AG04450 (cell line): ENCODE data around the gene TFCP2. TPM values are rescaled to one million over a fixed set of nuclear protein-coding genes. Genes with fewer than 3 reads are reported as not detected.

Experiments
- CTCF ChIA-PET: fragments of 300-600, 350-600 bp; formaldehyde crosslinking; extraction: SDS; loops from one replicate; lab custom pipeline; 2022; ENCODE audit warnings: antibody characterized with exemption, inconsistent platforms; lab: Charles Lee
- POLR2A ChIA-PET: fragments of 350-600 bp; formaldehyde crosslinking; extraction: SDS; loops from one replicate; lab custom pipeline; 2021; ENCODE audit warnings: antibody characterized with exemption, inconsistent platforms; lab: Yijun Ruan, JAX
- DNase-seq: peaks from one replicate; pipeline ENCODE4 v3.0.0-alpha.2; 2011; ENCODE audit warnings: low read depth, low spot score
- H3K27ac ChIP-seq: one replicate; pipeline ENCODE4 v1.5.1; 2012; ENCODE audit warnings: low read depth, low read length, control low read depth
- H3K27me3 ChIP-seq: one replicate; pipeline ENCODE4 v1.6.0; 2012; ENCODE audit warnings: low read length; ENCODE audit not compliant: control insufficient read depth, insufficient read depth
- H3K4me3 ChIP-seq: 2 replicates; pipeline ENCODE4 v1.5.1; 2011; ENCODE audit warnings: mild to moderate bottlenecking, low read depth, low read length, control low read depth
- H3K9me3 ChIP-seq: 2 replicates; pipeline ENCODE4 v1.5.1; 2012; ENCODE audit warnings: low read length; ENCODE audit not compliant: control insufficient read depth, insufficient read depth
- polyA plus RNA-seq: library from polyadenylated mRNA; depleted of rRNA; stranded (reverse); fragments of >200 nt; gene quantifications from 2 replicates; pipeline ENCODE4 v1.2.3, GENCODE V29; 2011
- TF ChIP-seq, protein P1 (sequence below): IDR thresholded peaks from 2 replicates; pipeline ENCODE4 v1.5.1; 2011; ENCODE audit warnings: low read depth, low read length, control low read depth, inconsistent platforms

Gene TFCP2
- polyA plus RNA-seq, 1 experiment: 24.9 TPM

GRCh38 chr12:51181558-51181957 lies 8.6 kb upstream of the TFCP2 start:
- Histone ChIP-seq H3K27me3 (no peaks in the 10 kb centered on the region), H3K27ac (no peak overlapping the region), H3K9me3 (no peaks in the 10 kb centered on the region), H3K4me3 (no peak overlapping the region)
- TF ChIP-seq, protein P1, sequence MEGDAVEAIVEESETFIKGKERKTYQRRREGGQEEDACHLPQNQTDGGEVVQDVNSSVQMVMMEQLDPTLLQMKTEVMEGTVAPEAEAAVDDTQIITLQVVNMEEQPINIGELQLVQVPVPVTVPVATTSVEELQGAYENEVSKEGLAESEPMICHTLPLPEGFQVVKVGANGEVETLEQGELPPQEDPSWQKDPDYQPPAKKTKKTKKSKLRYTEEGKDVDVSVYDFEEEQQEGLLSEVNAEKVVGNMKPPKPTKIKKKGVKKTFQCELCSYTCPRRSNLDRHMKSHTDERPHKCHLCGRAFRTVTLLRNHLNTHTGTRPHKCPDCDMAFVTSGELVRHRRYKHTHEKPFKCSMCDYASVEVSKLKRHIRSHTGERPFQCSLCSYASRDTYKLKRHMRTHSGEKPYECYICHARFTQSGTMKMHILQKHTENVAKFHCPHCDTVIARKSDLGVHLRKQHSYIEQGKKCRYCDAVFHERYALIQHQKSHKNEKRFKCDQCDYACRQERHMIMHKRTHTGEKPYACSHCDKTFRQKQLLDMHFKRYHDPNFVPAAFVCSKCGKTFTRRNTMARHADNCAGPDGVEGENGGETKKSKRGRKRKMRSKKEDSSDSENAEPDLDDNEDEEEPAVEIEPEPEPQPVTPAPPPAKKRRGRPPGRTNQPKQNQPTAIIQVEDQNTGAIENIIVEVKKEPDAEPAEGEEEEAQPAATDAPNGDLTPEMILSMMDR: no peak
- no peak for DNase-seq
- CTCF ChIA-PET: no interaction called here
- POLR2A ChIA-PET: no interaction called here

GRCh38 chr12:51177897-51178296 lies 5.0 kb upstream of the TFCP2 start:
- Histone ChIP-seq H3K27ac (no peak overlapping the region), H3K4me3 (no peak overlapping the region), H3K9me3 (no peaks in the 10 kb centered on the region), H3K27me3 (no peaks in the 10 kb centered on the region)
- CTCF ChIA-PET: interaction anchor here (1.5 to 1.9 kb wide), 2 partner anchors 40 to 163 kb away, joined by 5 to 10 read pairs; partner anchors contain the start of gene POU6F1
- no peak for DNase-seq
- TF ChIP-seq, protein P1: no peak
- POLR2A ChIA-PET: no interaction called here

GRCh38 chr12:51174501-51174900 lies 1.6 kb upstream of the TFCP2 start:
- POLR2A ChIA-PET: no interaction called here
- DNase-seq: no peak

DNA sequence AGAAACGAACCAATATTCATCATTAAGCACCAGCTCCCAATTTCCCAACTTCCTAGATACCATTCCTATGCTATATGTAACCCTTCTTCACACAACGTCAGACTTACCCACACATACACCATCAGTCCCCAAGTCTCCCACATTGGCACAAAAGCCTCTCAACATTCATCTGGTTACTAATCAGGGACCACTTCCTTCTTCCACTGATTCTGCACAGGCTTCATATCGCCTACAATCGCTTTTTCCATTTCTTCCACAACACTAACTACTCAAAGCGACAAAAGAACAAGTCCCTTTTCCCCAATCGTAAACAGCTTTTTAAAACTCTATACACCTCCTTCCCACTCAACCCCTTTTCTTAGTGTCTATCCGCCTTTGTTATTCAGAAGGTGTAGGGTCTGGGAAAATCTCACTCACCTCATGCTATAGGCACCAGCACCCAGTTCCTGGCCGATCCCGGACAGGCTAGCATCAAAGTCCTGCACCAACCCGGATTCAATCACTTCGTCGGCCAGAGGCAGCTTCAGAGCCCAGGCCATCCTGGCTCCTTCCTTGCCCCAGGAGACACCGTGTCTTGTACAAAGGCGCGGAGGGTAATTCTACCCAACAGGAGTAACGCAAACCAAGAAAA lies 936 bp downstream of the TFCP2 start:
- no peaks in the 10 kb centered on the region for H3K27me3 ChIP-seq
- ChIA-PET POLR2A (interaction anchor here (1.4 to 1.7 kb wide), 2 partner anchors 67 to 89 kb away, joined by 6 to 9 read pairs; partner anchors contain the start of genes CSRNP2 and DAZAP2), CTCF (interaction anchor here (0.8 to 1.5 kb wide), 2 partner anchors 139 to 169 kb away, joined by 3 to 4 read pairs; no protein-coding TSS in a partner anchor)
- TF ChIP-seq, protein P1: no peak
- H3K27ac ChIP-seq: peak overlapping the region; percentile 100
- H3K9me3 ChIP-seq: no peaks in the 10 kb centered on the region
- peak overlapping the region; percentile 95 for H3K4me3 ChIP-seq
- DNase-seq: no peak

More at GRCh38 chr12:51174501-51174900, 1.6 kb upstream of the TFCP2 start:
- CTCF ChIA-PET: no interaction called here
- no peaks in the 10 kb centered on the region for H3K9me3 ChIP-seq
- no peaks in the 10 kb centered on the region for H3K27me3 ChIP-seq
- no peak overlapping the region for H3K27ac ChIP-seq
- H3K4me3 ChIP-seq: no peak overlapping the region
- TF ChIP-seq, protein P1: no peak

- CTCF ChIA-PET: no interaction called here
Observed at GRCh38 chr12:51163795-51164194, 9.1 kb downstream of the TFCP2 start.

More at GRCh38 chr12:51163795-51164194, 9.1 kb downstream of the TFCP2 start:
- H3K4me3 ChIP-seq: no peak overlapping the region
- H3K9me3 ChIP-seq: no peaks in the 10 kb centered on the region; the same call in 1 of the 2 replicates
- no peaks in the 10 kb centered on the region for H3K27me3 ChIP-seq
- POLR2A ChIA-PET: interaction anchor here (0.6 kb wide), 1 partner anchor 66 kb away, joined by 4 read pairs; no protein-coding TSS in a partner anchor
- no peak overlapping the region for H3K27ac ChIP-seq
- TF ChIP-seq, protein P1: no peak
- no peak for DNase-seq
